GM18951 (cell line): ENCODE results near the gene GABRG2.

Experiments used
- POLR2A ChIP-seq: IDR thresholded peaks from 4 replicates; pipeline ENCODE4 v1.6.1; 2011; ENCODE audit warnings: mild to moderate bottlenecking; ENCODE audit not compliant: insufficient read length, insufficient read depth; ENCODE audit errors: extremely low read depth
- in situ Hi-C: fragments of 300-500 bp; cut with MboI; formaldehyde crosslinking; loops from one replicate; pipeline ENCODE4 v1.12.0; 2022; ENCODE audit warnings: low sequenced_read_pairs, mixed read lengths, inconsistent platforms; ENCODE audit not compliant: unreplicated experiment

The GABRG2 gene

DNA sequence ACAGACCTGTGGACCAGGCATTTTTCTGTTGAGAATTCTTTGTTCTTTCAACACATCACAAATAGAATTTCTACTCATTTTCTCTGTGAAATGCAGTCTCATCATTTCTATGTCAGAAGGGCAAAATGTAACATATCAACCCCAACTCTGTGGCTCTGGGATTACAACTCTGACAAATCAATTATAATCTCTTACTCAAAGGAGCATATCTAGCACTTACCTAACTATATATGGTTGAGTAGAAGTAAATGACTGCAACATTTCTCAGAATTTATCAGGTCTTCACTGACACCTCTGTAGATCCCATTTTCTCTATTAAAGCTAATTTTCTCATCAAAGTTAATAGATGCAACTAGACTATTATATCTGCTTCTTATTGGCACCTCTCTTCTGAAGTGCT lies 64.8 kb downstream of the GABRG2 start:
- no peak for TF ChIP-seq POLR2A
- in situ Hi-C loops, result no loop called here

DNA sequence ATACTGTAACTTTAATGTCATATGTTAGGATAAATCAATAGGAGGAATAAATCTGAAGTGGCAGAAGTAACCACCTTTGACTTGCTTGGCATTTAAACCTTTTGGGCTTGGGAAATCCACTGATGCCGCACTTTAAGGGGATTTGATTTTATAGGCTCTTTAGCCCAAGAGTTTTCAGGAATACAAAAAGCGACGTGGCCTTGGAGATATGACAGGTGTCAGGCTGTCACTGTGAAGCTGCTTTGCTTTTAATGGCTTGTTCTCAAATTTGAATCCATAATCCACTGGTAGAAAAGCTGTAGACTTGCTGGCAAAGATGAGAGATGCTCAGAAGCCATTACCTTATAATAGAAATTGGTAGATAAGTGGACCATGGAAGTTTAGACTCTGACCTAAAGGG lies 71.6 kb downstream of the GABRG2 start:
- no peak for TF ChIP-seq POLR2A
- in situ Hi-C loops, result no loop called here

DNA sequence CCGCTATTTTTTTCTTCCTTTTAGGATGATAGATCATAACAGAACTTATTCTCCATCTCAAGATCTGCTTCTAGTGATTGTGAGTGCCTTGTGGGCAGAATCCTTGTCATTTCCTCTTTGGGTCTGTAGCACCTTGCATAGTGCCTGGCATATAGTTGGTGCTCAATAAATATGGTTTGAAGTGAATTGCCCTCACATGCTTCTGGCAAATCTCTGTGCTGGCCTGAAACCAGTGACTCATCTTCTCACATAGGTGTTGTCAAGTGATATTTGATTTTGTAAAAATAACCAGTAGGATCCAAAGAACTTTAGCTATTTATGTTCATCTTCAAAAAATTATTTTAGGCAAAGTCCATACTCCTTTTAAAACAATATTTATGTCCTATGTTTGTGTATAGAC lies 86.7 kb downstream of the GABRG2 start:
- in situ Hi-C loops, result no loop called here
- TF ChIP-seq POLR2A, result no peak

DNA sequence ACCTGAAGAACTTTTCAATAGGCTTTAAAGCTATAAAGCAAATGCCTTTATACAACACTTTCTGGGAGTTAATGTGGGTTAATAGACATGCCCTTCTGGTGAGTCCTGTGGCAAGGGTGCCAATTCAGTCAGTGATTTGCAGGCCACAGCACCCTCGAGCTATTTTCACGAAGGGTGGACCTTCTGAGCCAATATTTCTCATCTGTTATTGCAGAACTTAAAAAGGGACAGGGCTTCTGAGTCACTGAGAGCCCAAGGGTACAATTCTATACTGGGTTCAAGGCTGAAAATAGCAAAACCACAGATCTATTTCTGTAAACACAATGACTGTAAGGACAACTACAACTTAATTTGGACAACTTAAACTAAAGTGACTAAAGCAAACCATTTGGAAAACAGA lies 92.8 kb downstream of the GABRG2 start:
- in situ Hi-C loops, result no loop called here
- no peak for TF ChIP-seq POLR2A

DNA sequence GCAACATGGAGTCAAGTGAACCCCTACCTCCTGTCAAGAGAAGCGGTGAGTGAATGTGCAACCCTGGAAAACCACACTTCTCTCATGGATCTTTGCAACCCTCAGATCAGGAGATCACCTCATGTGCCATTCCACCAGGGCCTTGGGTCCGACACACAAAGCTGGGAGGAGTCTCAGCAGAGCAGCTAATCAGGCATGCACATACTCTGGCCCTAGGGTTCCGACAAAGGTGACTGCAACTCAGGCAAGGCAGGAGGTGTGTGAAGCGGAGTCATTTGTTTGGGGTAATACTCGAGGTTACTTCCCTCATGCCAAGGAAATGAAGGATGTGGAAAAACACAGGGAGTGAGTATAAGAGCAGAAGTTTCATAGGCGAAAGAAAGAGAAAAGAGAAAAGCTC lies 96.1 kb downstream of the GABRG2 start:
- in situ Hi-C loops, result no loop called here
- no peak for TF ChIP-seq POLR2A

DNA sequence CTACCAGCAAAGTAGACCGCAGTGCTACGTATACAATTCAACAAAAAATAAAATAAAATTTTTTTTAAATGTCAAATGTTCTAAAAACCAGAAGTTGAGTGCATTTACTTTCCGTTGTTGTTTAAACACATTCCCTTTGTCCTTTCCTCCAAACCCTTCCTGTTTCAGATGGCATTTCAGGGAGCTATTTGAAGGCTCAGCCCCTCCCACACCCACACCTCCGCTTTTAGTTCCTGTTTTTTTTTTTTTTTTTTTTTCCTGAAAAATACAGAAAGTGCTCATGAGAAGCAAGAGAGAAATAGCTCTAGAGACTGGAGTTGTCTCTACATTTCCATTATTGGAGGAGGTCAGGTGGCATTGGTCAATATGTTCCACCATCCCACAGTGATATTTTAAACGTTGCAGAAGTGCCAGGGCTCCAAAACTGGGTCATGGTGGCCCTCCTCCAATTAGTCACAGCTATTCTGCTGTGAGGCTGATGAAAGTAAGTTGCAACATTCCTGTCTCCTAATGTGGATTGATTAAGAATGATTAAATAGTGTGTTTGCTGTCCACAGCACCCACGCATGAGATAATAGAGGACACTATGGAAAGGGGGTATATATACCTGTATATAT lies 106.9 kb downstream of the GABRG2 start:
- in situ Hi-C loops, result no loop called here
- no peak for TF ChIP-seq POLR2A

DNA sequence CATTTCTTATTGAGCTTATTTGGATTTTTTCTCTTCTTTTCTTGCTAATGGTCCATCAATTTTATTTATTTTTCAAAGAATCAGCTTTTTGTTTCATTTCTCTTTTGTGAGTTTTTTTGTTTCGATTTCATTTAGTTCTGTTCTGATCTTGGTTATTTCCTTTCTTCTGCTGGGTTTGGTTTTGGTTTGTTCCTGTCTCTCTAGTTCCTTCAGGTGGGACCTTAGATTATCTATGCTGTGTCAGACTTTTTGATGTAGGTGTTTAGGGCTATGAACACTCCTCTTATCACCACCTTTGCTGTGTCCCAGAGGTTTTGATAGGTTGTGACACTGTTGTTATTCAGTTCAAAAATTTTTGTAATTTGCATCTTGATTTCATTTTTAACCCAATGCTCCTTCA lies 119.8 kb downstream of the GABRG2 start:
- TF ChIP-seq POLR2A, result no peak
- in situ Hi-C loops, result no loop called here

DNA sequence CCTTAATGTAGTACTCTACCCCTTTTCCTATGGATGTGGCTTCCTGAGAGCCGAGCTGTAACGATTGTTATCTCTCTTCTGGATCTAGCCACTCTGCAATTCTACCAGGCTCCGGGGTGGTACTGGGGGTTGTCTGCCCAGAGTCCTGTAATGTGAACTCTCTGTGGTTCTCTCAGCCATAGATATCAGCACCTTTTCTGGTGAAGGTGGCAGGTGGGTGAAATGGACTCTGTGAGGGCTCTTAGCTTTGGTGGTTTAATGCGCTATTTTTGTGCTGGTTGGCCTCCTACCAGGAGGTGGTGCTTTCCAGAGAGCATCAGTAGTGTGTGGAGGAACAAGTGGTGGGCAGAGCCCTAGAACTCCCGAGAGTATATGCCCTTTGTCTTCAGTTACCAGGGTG lies 122.1 kb downstream of the GABRG2 start:
- in situ Hi-C loops, result no loop called here
- no peak for TF ChIP-seq POLR2A

DNA sequence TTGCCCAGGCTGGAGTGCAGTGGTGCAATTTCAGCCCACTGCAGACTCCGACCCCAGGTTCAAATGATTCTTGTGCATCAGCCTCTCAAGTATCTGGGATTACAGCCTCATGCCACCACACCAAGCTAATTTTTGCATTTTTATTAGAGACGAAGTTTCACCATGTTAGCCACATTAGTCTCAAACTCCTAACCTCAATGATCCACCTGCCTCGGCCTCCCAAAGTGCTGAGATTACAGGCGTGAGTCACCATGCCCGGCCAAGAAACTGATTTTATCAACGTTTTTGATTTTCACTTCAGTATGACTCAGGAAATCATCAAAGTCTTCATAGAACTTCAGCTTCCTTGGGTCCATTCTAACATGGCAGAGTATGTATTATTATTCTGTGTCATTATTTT lies 125.4 kb downstream of the GABRG2 start:
- in situ Hi-C loops, result no loop called here
- TF ChIP-seq POLR2A, result no peak

DNA sequence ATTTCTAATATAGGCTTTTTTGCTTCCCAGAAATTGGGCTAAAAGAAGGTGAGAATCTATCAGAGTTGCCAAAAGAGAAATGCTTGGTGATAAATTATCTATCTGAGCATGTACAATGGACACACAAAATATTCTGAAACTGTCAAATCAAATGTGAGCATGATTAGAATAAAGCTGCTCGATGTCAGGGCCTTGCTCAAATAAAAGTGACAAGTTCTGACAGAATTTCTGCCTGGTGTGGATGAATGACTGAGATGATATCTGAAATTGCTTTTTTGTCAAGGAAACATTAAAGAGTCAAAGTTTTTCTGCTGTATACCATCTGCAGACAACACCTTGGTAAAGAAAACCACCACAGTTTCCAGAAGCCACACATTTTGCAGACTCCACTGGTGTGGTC lies 128.8 kb downstream of the GABRG2 start:
- TF ChIP-seq POLR2A, result no peak
- in situ Hi-C loops, result no loop called here

DNA sequence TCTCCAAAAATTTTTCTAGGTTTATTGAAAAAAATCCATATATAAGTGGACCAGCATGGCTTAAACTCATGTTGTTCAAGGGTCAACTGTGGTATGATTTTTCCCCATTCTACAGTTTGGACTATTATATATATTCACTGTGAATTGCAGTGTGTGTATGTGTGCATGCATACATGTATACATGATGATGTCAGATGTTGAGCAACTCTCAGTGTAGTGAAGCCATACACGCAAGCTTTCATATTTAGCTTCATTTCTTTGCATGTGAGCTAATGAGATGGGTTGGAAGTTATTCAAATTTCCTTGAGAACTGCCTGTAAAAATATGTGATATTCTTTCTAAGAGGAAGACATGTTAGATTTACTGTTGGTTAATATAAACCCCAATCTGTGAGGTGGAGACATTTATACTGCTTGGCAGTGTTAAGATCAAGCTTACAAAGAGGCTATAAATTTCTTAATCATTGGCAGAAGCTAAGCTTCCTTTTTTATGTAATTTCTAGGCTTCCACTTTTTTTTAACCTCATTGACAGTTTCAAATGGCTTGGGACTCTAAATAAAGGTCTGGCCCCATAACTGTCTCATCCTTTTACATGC lies 134.8 kb downstream of the GABRG2 start:
- in situ Hi-C loops, result no loop called here
- TF ChIP-seq POLR2A, result no peak
